NCI-H226 (cell line): Measurements from ENCODE around the gene ANKZF1.

ENCODE experiments used
- DNase-seq: peaks from one replicate; pipeline ENCODE4 v3.0.0-alpha.2; 2015

ANKZF1 gene

GRCh38 chr2:219261024-219261855 lies 31.6 kb downstream of the ANKZF1 start:
- no peak for DNase-seq

- no peak for DNase-seq
These were observed 36.6 kb downstream of the ANKZF1 start for GRCh38 chr2:219266232-219266631.

DNA sequence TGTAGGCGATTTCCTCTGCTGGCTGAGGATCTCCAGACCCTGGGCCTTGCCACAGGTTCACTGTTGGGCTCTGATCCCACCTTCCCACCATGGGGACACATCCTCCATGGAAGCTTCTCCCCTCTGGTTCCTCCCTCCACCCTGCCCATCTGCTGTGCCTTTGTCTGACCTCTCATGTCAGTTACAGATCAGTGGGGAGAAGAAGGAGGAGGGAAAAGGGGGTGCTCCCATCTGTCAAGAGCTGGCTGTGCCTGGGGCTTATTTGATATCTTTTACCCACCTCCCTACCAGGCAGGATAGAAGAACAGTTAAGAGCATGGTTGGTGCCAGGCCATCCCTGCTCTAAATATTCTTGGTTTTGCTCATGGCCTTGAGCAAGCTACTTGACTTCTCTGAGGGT lies 37.3 kb downstream of the ANKZF1 start:
- DNase-seq: no peak

GRCh38 chr2:219268294-219268693 lies 38.7 kb downstream of the ANKZF1 start:
- no peak for DNase-seq

- no peak for DNase-seq
These were observed 39.9 kb downstream of the ANKZF1 start for GRCh38 chr2:219269362-219270054.

GRCh38 chr2:219270055-219270372 lies 40.4 kb downstream of the ANKZF1 start:
- no peak for DNase-seq

GRCh38 chr2:219271021-219271420 lies 41.4 kb downstream of the ANKZF1 start:
- DNase-seq: no peak

- DNase-seq: no peak
These were observed 42.8 kb downstream of the ANKZF1 start for GRCh38 chr2:219272356-219272755.

DNA sequence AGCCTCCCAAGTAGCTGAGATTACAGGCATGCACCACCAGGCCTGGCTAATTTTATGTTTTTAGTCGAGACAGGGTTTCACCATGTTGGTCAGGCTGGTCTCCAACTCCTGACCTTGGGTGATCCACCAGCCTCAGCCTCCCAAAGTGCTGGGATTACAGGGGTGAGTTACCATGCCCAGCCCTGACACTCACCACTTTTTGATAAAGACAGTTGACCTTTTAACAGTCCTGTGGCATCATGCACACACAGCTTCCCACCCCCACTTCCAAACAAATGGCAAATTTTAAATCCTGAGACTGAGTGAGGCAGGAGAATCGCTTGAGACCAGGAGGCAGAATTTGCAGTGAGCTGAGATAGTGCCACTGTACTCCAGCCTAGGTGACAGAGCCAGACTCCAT lies 43.4 kb downstream of the ANKZF1 start:
- peak; percentile 65 for DNase-seq

GRCh38 chr2:219273937-219274336 lies 44.3 kb downstream of the ANKZF1 start:
- peak; percentile 92 for DNase-seq

GRCh38 chr2:219274361-219274921 lies 44.8 kb downstream of the ANKZF1 start:
- peak; percentile 89 for DNase-seq

DNA sequence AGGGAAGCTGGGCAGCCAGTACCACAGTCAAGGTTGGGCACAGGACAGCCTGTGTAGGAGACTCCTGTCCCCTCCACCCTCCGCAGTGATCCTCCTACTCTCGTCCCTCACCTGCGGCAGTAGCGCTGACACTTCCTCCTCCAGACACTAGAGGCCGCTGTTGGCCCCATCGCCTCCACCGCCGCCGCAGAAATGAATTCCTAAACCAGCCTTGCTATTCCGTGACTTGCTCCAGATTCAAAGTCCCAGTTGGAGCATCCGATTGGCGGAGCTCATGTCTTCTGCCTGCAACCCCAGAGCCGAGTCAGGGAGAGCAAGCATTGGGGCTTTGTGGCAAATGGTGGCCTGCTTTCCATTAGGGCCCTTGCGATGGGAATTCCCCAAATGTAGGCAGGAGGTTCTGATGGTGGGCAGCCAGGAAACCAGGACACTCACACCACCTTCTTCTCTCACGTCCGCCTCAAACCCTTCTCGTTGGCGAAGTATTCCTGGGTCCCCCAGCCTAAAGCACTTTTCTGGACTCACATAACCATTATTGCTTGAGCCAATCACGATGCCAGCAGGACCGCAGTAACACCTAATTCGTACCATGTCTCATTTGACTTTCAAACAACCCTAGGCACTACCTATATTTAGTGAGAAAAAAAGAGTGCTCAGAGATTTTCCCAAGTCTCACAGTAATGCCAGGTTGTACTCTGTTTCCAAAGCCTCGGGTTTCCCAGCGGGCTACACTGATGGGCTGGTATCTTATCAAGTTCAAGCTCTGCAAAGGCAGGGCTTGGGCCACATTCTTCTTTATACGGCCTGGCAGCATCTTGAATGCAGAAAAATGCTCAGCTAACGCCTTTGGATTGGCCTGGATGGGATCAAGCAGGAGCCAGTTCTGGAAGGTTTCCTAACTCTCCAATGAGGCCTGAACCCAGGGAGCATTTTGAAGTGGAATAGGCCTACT lies 48.4 kb downstream of the ANKZF1 start:
- DNase-seq: peak; percentile 55

- DNase-seq: no peak
These were observed 49.1 kb downstream of the ANKZF1 start for GRCh38 chr2:219278655-219279150.

- peak; percentile 98 for DNase-seq
These were observed 49.7 kb downstream of the ANKZF1 start, which contains the start of gene DNAJB2 for GRCh38 chr2:219279151-219279915. DNAJB2 (plus strand) TSS chr2:219279366; CDS start chr2:219279834, 468 bp downstream.

DNA sequence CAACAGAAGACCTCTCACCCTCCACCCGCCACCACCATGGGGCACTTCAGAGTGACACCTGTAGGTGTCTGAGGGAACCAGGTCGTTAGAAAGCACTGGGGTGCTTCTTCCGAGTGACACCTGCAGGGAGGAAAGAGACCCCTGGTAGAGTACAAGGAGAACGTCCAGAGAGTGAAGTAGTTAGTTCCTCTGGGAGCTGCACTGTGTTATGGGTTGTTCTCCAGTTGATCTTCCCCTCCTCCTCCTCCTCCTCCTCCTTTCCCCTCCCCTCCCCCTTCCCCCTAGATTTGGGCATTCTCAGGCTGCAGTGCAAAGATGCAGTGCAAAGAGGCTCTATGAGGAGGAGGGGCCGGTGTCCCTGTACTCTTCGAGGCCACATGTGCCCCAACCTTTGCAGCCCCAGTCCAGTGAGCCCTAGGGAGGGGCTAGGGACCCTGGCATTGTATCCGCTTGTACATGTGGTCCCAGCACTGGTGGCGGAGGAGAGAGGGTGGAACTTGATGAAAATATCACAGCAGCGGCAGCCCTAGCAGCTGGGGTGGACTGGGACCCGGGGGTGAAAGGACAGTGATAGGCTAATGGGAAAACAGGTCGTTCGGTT lies 50.4 kb downstream of the ANKZF1 start:
- no peak for DNase-seq

DNA sequence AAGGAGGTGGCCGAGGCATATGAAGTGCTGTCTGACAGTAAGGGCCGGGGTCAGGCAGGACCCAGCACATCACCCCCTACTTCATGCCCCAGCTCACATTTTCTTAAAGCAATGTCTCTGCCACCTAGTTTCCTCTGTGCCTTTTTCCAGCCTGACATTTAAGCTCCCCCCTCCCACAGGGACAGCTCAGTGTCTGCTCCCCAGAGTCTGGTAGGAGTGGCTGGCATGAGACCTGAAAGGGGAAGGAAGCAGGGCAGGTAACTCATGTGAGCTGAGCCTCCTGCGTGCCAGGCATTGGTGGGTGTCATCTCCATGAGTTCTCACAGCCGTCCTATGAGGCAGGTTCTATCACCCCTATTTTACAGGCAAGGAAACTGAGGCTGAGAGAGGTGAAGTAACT lies 51.0 kb downstream of the ANKZF1 start:
- DNase-seq: no peak

DNA sequence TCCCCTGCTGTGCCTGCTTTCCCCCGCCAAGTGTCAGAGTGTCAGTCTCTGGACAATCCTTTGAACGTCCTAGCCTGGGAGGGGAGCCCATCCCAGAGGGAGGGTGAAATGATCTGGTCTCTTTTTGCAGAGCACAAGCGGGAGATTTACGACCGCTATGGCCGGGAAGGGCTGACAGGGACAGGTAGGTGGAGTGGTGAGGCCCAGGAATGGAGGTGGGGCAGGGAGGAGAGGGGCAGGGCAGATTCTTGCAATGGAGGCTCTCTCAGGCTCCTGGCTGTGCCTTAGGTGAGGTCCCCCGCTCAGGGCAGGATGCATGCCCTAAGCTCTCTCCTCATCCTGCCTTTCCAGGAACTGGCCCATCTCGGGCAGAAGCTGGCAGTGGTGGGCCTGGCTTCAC lies 52.0 kb downstream of the ANKZF1 start:
- DNase-seq: no peak

DNA sequence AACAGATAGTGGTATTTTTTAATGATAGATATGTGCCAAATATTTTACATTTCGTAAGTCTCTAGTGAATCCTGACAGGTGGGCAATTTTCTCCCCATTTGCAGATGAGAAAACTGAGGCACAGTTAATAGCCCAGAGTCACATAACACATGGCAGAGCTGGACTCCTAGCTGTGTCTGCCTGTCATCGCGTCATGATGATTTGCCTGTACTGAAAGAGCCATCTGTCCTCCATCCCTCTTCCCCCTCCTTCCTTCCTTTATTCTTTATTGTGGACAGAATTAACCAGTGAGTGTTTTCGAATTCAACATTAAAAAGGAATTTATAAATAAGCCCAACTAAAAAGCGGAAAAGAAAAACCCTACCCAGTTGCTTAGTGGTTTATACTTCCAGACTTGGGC lies 52.8 kb downstream of the ANKZF1 start:
- no peak for DNase-seq

DNA sequence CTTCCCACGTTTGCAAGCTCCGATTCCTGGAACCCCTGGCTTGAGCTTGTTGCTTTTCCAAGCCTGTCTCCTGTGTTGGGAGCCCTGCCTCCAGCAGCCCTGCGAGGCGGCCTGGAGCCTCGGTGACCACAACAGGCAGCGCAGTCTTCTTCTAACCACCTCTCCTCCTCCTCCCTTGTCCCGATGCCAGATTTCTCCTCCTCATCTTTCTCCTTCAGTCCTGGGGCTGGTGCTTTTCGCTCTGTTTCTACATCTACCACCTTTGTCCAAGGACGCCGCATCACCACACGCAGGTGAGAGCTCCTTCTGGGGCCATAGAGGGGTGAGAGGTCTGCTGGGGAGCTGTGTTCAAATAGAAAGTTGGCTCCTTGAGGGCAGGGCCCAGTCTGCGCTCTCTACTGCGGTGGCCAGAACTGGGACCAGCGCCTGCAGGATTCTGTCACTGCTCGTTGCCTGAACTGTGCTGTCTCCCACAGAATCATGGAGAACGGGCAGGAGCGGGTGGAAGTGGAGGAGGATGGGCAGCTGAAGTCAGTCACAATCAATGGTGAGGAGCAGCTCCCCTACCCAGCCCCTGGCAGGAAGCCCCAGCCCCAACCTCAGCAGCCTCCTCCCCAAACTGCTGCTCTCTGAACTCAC lies 53.5 kb downstream of the ANKZF1 start:
- DNase-seq: no peak

DNA sequence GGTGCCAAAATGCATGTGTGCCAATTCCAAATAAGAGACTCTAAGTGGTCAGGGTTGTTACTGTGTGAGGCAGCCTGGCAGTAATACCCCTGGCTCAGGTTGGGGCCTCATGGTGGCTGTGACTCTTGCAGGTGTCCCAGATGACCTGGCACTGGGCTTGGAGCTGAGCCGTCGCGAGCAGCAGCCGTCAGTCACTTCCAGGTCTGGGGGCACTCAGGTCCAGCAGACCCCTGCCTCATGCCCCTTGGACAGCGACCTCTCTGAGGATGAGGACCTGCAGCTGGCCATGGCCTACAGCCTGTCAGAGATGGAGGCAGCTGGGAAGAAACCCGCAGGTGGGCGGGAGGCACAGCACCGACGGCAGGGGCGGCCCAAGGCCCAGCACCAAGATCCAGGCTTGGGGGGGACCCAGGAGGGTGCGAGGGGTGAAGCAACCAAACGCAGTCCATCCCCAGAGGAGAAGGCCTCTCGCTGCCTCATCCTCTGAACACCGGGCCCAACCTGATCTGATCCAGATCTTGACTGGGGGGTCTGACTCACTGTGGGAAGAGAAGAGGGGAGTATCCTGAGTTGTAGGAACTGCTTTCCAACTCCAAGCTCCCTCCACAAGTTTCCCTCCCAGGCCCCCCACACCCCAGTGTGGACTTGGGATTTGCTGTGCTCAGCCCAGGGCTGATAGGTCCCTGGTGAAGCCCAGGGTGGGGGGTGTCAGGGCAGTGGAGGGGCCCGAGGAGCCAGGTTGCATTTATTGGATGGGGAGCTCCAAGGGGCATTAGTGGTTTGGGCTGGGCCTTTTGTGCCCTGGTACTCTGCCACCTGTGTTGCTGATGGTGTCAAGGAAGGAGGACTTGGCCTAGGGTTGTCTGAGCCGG lies 55.1 kb downstream of the ANKZF1 start:
- DNase-seq: no peak
